HepG2 (cell line): ENCODE results near the gene TTC17. TPM values are rescaled to one million over a fixed set of nuclear protein-coding genes. Genes with fewer than 3 reads are reported as not detected.

Experiments
- CENPX ChIP-seq: sonication (generic); formaldehyde crosslinking; IDR thresholded peaks from 2 replicates; pipeline ENCODE4 v1.9.0; 2021; ENCODE audit warnings: mild to moderate bottlenecking, missing genetic modification reagents, moderate library complexity
- CERS6 ChIP-seq: sonication (generic); formaldehyde crosslinking; IDR thresholded peaks from 2 replicates; pipeline ENCODE4 v1.5.0; 2020; ENCODE audit warnings: missing genetic modification reagents
- HDAC6 ChIP-seq: fragments of 200-600 bp; sonication (generic); IDR thresholded peaks from 2 replicates; pipeline ENCODE4 v1.7.0; 2017; ENCODE audit warnings: mild to moderate bottlenecking, antibody characterized with exemption, low read length, low read depth
- HNRNPL ChIP-seq: fragments of 200-400 bp; formaldehyde crosslinking; IDR thresholded peaks from 2 replicates; pipeline ENCODE4 v1.6.1; 2017; ENCODE audit warnings: mild to moderate bottlenecking, low read depth, low read length
- HOXA9 ChIP-seq: sonication (generic); formaldehyde crosslinking; IDR thresholded peaks from 2 replicates; pipeline ENCODE4 v1.8.1; 2022; ENCODE audit warnings: missing genetic modification reagents, mild to moderate bottlenecking, moderate library complexity, borderline replicate concordance
- IRF2 ChIP-seq: IDR thresholded peaks from 2 replicates; pipeline ENCODE4 v1.6.1; 2018; ENCODE audit warnings: missing genetic modification reagents, missing compliant biosample characterization
- JUNB ChIP-seq: sonication (generic); formaldehyde crosslinking; IDR thresholded peaks from 2 replicates; pipeline ENCODE4 v1.8.0; 2022; ENCODE audit warnings: missing genetic modification reagents, mild to moderate bottlenecking, borderline replicate concordance
- NFRKB ChIP-seq: fragments of 450-650 bp; IDR thresholded peaks from 2 replicates; pipeline ENCODE4 v1.6.1; 2017
- PRDM4 ChIP-seq: sonication (generic); formaldehyde crosslinking; IDR thresholded peaks from 2 replicates; pipeline ENCODE4 v1.9.0; 2021; ENCODE audit warnings: missing genetic modification reagents, borderline replicate concordance
- PRMT3 ChIP-seq: sonication (generic); formaldehyde crosslinking; IDR thresholded peaks from 2 replicates; pipeline ENCODE4 v1.8.1; 2022; ENCODE audit warnings: low read depth, mild to moderate bottlenecking, moderate library complexity, missing genetic modification reagents, borderline replicate concordance
- STAG1 ChIP-seq: sonication (generic); formaldehyde crosslinking; IDR thresholded peaks from 2 replicates; pipeline ENCODE4 v1.4.0; 2020; ENCODE audit warnings: missing genetic modification reagents
- THYN1 ChIP-seq: sonication (generic); formaldehyde crosslinking; IDR thresholded peaks from 2 replicates; pipeline ENCODE4 v1.8.1; 2023; ENCODE audit warnings: low read depth, mild to moderate bottlenecking, moderate library complexity, missing genetic modification reagents, borderline replicate concordance
- USF2 ChIP-seq, 2 experiments: sonication (generic) in 1 of 2; formaldehyde crosslinking in 1 of 2; IDR thresholded peaks; 2 replicates each; pipeline versions ENCODE4 v1.5.1 to v1.6.1; 2011 to 2020; ENCODE audit warnings: borderline replicate concordance in 1 of 2, low read depth in 1 of 2, low read length in 1 of 2, mild to moderate bottlenecking in 1 of 2, missing genetic modification reagents in 1 of 2, moderate library complexity in 1 of 2
- ZHX1 ChIP-seq: sonication (generic); formaldehyde crosslinking; IDR thresholded peaks from 2 replicates; pipeline ENCODE4 v1.8.1; 2022; ENCODE audit warnings: low read depth, mild to moderate bottlenecking, missing genetic modification reagents
- ZNF432 ChIP-seq: sonication (generic); formaldehyde crosslinking; IDR thresholded peaks from 2 replicates; pipeline ENCODE4 v1.5.0; 2020; ENCODE audit warnings: missing genetic modification reagents, mild to moderate bottlenecking, borderline replicate concordance
- ZNF441 ChIP-seq: sonication (generic); formaldehyde crosslinking; IDR thresholded peaks from 2 replicates; pipeline ENCODE4 v1.7.0; 2021; ENCODE audit warnings: missing genetic modification reagents, borderline replicate concordance
- ZNF451 ChIP-seq: sonication (generic); formaldehyde crosslinking; IDR thresholded peaks from 2 replicates; pipeline ENCODE4 v1.5.0; 2020; ENCODE audit warnings: mild to moderate bottlenecking, missing genetic modification reagents
- ZNF724P ChIP-seq: sonication (generic); formaldehyde crosslinking; IDR thresholded peaks from 2 replicates; pipeline ENCODE4 v1.8.0; 2022; ENCODE audit warnings: missing genetic modification reagents, borderline replicate concordance
- polyA plus RNA-seq, 8 experiments: library from polyadenylated mRNA; depleted of rRNA in 3 of 8; stranded (reverse) in 7 of 8; unstranded in 1 of 8; fragments of >200 nt; fragmentation: Illumina TruSeq in 4 of 8; extraction: Trizol in 4 of 8; gene quantifications; 2 replicates each; pipeline versions ENCODE4 v1.2.1 to v1.2.3, GENCODE V29; 2011 to 2016; ENCODE audit warnings: low read depth in 4 of 8, missing spikeins in 1 of 8, mixed read lengths in 1 of 8; ENCODE audit not compliant: insufficient read depth in 1 of 8
- total RNA-seq, 5 experiments: library from RNA; depleted of rRNA; stranded (reverse); fragments of >200 nt; fragmentation: Illumina TruSeq; extraction: Trizol; gene quantifications; 2 replicates each; pipeline ENCODE4 v1.2.3, GENCODE V29; 2016; ENCODE audit warnings: low read depth in 1 of 5

TTC17 gene
- total and polyA plus RNA-seq, 2 of the 13 experiments (the other 11 are each of a cell fraction or from before 2014, with no cell fraction given), result 55.9 to 99.7 TPM

- TF ChIP-seq ZNF441 (CRISPR knock-in tag) (0 out of 2 replicates have a peak, but pooled peaks have one; percentile 63), CENPX (CRISPR knock-in tag) (no peak), JUNB (CRISPR knock-in tag) (no peak), IRF2 (peak; percentile 94), HNRNPL (0 out of 2 replicates have a peak, but pooled peaks have one; percentile 35), STAG1 (CRISPR knock-in tag) (no peak), NFRKB (no peak), ZNF724P (CRISPR knock-in tag) (no peak; the same call in 1 of the 2 replicates), PRMT3 (CRISPR knock-in tag) (no peak), HDAC6 (no peak), THYN1 (no peak), HOXA9 (CRISPR knock-in tag) (no peak), CERS6 (CRISPR knock-in tag) (no peak), ZNF432 (CRISPR knock-in tag) (no peak), ZNF451 (CRISPR knock-in tag) (peak; percentile 55; the same call in 1 of the 2 replicates), ZHX1 (CRISPR knock-in tag) (peak; percentile 17; the same call in 1 of the 2 replicates), PRDM4 (no peak), USF2 (IDR thresholded peaks at IDR 0.05; ENCODE audit: low read depth, low read length) (no peak), USF2 (CRISPR knock-in tag; IDR thresholded peaks at IDR 0.05; ENCODE audit: borderline replicate concordance) (no peak)
Observed at GRCh38 chr11:43311791-43312607, 46.7 kb upstream of the TTC17 start, which contains the start of gene API5 (continued).
